H1 (cell line): Measurements from ENCODE around the gene COL5A2. TPM values are rescaled to one million over a fixed set of nuclear protein-coding genes. Genes with fewer than 3 reads are reported as not detected.

Experiments used
- CTCF ChIA-PET: fragments of 300-600 bp; sonication (Branson Sonifier 250); formaldehyde crosslinking; loops from one replicate; lab custom pipeline; 2021; ENCODE audit not compliant: partially characterized antibody; lab: Charles Lee
- POLR2A ChIA-PET: fragments of 300-600 bp; sonication (Branson Sonifier 250); formaldehyde crosslinking; loops from one replicate; lab custom pipeline; 2021; ENCODE audit warnings: inconsistent platforms; ENCODE audit not compliant: partially characterized antibody; lab: Charles Lee
- DNase-seq, 2 experiments: peaks; one replicate each; pipeline versions ENCODE4 v3.0.0 to v3.0.0-alpha.2; 2010 to 2022; ENCODE audit warnings: low spot score in 2 of 2, low read depth in 1 of 2, mixed read lengths in 1 of 2
- FAIRE-seq: peaks from 2 replicates; lab custom pipeline; 2011; peaks lifted over from hg19 to GRCh38; lab: Jason Lieb, UNC
- H2AFZ ChIP-seq: 2 replicates; pipeline ENCODE4 v1.8.1; 2012; ENCODE audit warnings: low read length, inconsistent platforms
- H2AK5ac ChIP-seq: 2 replicates; pipeline ENCODE4 v1.6.1; 2013; ENCODE audit warnings: low read depth, low read length
- H2BK120ac ChIP-seq: replicated peaks from 2 replicates; pipeline ENCODE3; 2013; ENCODE audit warnings: low read depth, low read length, inconsistent platforms
- H2BK12ac ChIP-seq: 2 replicates; pipeline ENCODE4 v1.6.1; 2013; ENCODE audit warnings: low read depth, low read length
- H2BK15ac ChIP-seq: 2 replicates; pipeline ENCODE4 v1.6.1; 2013; ENCODE audit warnings: low read length
- H2BK20ac ChIP-seq: 2 replicates; pipeline ENCODE4 v1.6.1; 2013; ENCODE audit warnings: low read length
- H2BK5ac ChIP-seq: 2 replicates; pipeline ENCODE4 v1.6.1; 2013; ENCODE audit warnings: low read depth, low read length
- H3K14ac ChIP-seq: 2 replicates; pipeline ENCODE4 v1.6.1; 2013; ENCODE audit warnings: inconsistent platforms; ENCODE audit not compliant: insufficient read length
- H3K18ac ChIP-seq: 2 replicates; pipeline ENCODE4 v1.6.1; 2013; ENCODE audit warnings: low read length; ENCODE audit errors: extremely low read depth
- H3K23ac ChIP-seq: 2 replicates; pipeline ENCODE4 v1.6.1; 2013; ENCODE audit warnings: inconsistent platforms; ENCODE audit not compliant: insufficient read length
- H3K23me2 ChIP-seq: 2 replicates; pipeline ENCODE4 v1.6.1; 2013; ENCODE audit warnings: low read depth, low read length
- H3K27ac ChIP-seq: 2 replicates; pipeline ENCODE4 v1.6.1; 2011; ENCODE audit warnings: low read depth, low read length, inconsistent platforms
- H3K27me3 ChIP-seq, 4 experiments: replicated peaks in 1 of 4; 1 replicate in 1 of 4; 2 replicates in 3 of 4; pipeline versions ENCODE4 v1.6.1 to v1.8.1; 2011 to 2013; ENCODE audit warnings: low read length in 3 of 4, mild to moderate bottlenecking in 3 of 4, inconsistent platforms in 2 of 4, mixed read lengths in 2 of 4, moderate library complexity in 1 of 4; ENCODE audit not compliant: control insufficient read depth in 3 of 4, insufficient read depth in 3 of 4; ENCODE audit errors: extremely low read depth in 1 of 4
- H3K36me3 ChIP-seq, 4 experiments: 2 replicates each; pipeline versions ENCODE4 v1.6.1 to v1.8.1; 2011 to 2013; ENCODE audit warnings: mild to moderate bottlenecking in 4 of 4, low read length in 3 of 4, moderate library complexity in 2 of 4, control low read depth in 1 of 4, inconsistent platforms in 1 of 4; ENCODE audit not compliant: insufficient read depth in 4 of 4, control insufficient read depth in 2 of 4
- H3K4ac ChIP-seq: replicated peaks from 2 replicates; pipeline ENCODE3; 2013; ENCODE audit warnings: low read length, low read depth, mixed read lengths, inconsistent platforms; ENCODE audit not compliant: insufficient read length
- H3K4me1 ChIP-seq, 4 experiments: replicated peaks in 1 of 4; 1 replicate in 1 of 4; 2 replicates in 3 of 4; pipeline versions ENCODE4 v1.6.1 to v1.8.1; 2011 to 2013; ENCODE audit warnings: low read length in 3 of 4, inconsistent platforms in 2 of 4, mixed read lengths in 1 of 4; ENCODE audit not compliant: insufficient read depth in 4 of 4, control insufficient read depth in 3 of 4
- H3K4me2 ChIP-seq, 2 experiments: 2 replicates each; pipeline versions ENCODE4 v1.6.1 to v1.8.1; 2011 to 2013; ENCODE audit warnings: low read depth in 2 of 2, low read length in 2 of 2, control low read depth in 1 of 2, inconsistent platforms in 1 of 2, mild to moderate bottlenecking in 1 of 2; ENCODE audit not compliant: insufficient read depth in 1 of 2
- H3K4me3 ChIP-seq, 4 experiments: fragments of 200-600, 300-600 bp in 1 of 4; sonication (generic), shearing (Covaris generic), sonication (Bioruptor Twin) in 1 of 4; 2 replicates each; pipeline versions ENCODE4 v1.5.1 to v1.8.1; 2011 to 2016; ENCODE audit warnings: low read length in 4 of 4, low read depth in 3 of 4, control low read depth in 2 of 4, inconsistent platforms in 2 of 4, mild to moderate bottlenecking in 2 of 4, mixed read lengths in 1 of 4, moderate library complexity in 1 of 4; ENCODE audit not compliant: insufficient read depth in 2 of 4; ENCODE audit errors: extremely low read depth in 1 of 4
- H3K56ac ChIP-seq: replicated peaks from 2 replicates; pipeline ENCODE3; 2013; ENCODE audit warnings: low read depth, mild to moderate bottlenecking, mixed read lengths, low read length, inconsistent platforms; ENCODE audit not compliant: insufficient read length
- H3K79me1 ChIP-seq: 2 replicates; pipeline ENCODE4 v1.6.1; 2013; ENCODE audit warnings: low read depth, low read length, control low read depth
- H3K79me2 ChIP-seq, 2 experiments: 2 replicates each; pipeline versions ENCODE4 v1.6.1 to v1.8.1; 2012 to 2013; ENCODE audit warnings: low read length in 2 of 2, mild to moderate bottlenecking in 2 of 2, inconsistent platforms in 1 of 2; ENCODE audit not compliant: insufficient read depth in 2 of 2, control insufficient read depth in 1 of 2
- H3K9ac ChIP-seq, 4 experiments: replicated peaks in 1 of 4; 1 replicate in 1 of 4; 2 replicates in 3 of 4; pipeline versions ENCODE4 v1.6.1 to v1.8.1; 2011 to 2013; ENCODE audit warnings: low read depth in 3 of 4, low read length in 3 of 4, control low read depth in 2 of 4, mild to moderate bottlenecking in 2 of 4, moderate library complexity in 2 of 4, inconsistent platforms in 1 of 4; ENCODE audit errors: extremely low read depth in 1 of 4
- H3K9me3 ChIP-seq, 2 experiments: 2 replicates each; pipeline versions ENCODE4 v1.6.1 to v1.8.1; 2012 to 2013; ENCODE audit warnings: mild to moderate bottlenecking in 2 of 2, moderate library complexity in 2 of 2, control low read depth in 1 of 2, inconsistent platforms in 1 of 2, low read depth in 1 of 2, low read length in 1 of 2, mixed read lengths in 1 of 2; ENCODE audit not compliant: insufficient read depth in 2 of 2
- H4K20me1 ChIP-seq, 2 experiments: replicated peaks in 1 of 2; 2 replicates each; pipeline versions ENCODE3 to v1.8.1; 2011 to 2013; ENCODE audit warnings: inconsistent platforms in 2 of 2, low read length in 2 of 2, mild to moderate bottlenecking in 1 of 2; ENCODE audit not compliant: insufficient read depth in 2 of 2, control insufficient read depth in 1 of 2
- H4K5ac ChIP-seq: 2 replicates; pipeline ENCODE4 v1.6.1; 2013; ENCODE audit warnings: low read length, low read depth, mixed read lengths, inconsistent platforms; ENCODE audit not compliant: insufficient read length
- H4K8ac ChIP-seq: 2 replicates; pipeline ENCODE4 v1.8.0; 2013; ENCODE audit warnings: mild to moderate bottlenecking, moderate library complexity, low read length, inconsistent platforms; ENCODE audit not compliant: insufficient read depth; ENCODE audit errors: extremely low read depth
- H4K91ac ChIP-seq: replicated peaks from 2 replicates; pipeline ENCODE3; 2013; ENCODE audit warnings: low read length, mixed read lengths, inconsistent platforms; ENCODE audit not compliant: insufficient read length
- ATF2 ChIP-seq: IDR thresholded peaks from 2 replicates; pipeline ENCODE4 v1.6.1; 2012; ENCODE audit warnings: low read length, inconsistent platforms
- BCL11A ChIP-seq, 2 experiments: IDR thresholded peaks; one replicate each; pipeline ENCODE4 v1.6.1; 2011; ENCODE audit warnings: low read depth in 2 of 2, low read length in 2 of 2, mild to moderate bottlenecking in 2 of 2
- CHD1 ChIP-seq: IDR thresholded peaks from 2 replicates; pipeline ENCODE4 v1.6.1; 2012; ENCODE audit warnings: low read depth, low read length, improper control_type of control experiment
- E2F6 ChIP-seq: IDR thresholded peaks from 2 replicates; pipeline ENCODE4 v1.6.1; 2012; ENCODE audit warnings: inconsistent platforms
- POLR2AphosphoS5 ChIP-seq: IDR thresholded peaks from 2 replicates; pipeline ENCODE4 v1.6.1; 2011; ENCODE audit warnings: low read depth, low read length
- RFX5 ChIP-seq: IDR thresholded peaks from 2 replicates; pipeline ENCODE4 v1.6.1; 2011; ENCODE audit warnings: low read depth, low read length, improper control_type of control experiment, borderline replicate concordance
- SP1 ChIP-seq: IDR thresholded peaks from 2 replicates; pipeline ENCODE4 v1.6.1; 2011; ENCODE audit warnings: low read depth, low read length
- SP2 ChIP-seq: IDR thresholded peaks from 2 replicates; pipeline ENCODE4 v1.6.1; 2012; ENCODE audit warnings: mild to moderate bottlenecking, low read length, inconsistent platforms
- SRF ChIP-seq: IDR thresholded peaks from 2 replicates; pipeline ENCODE4 v1.6.1; 2011; ENCODE audit warnings: mild to moderate bottlenecking, low read depth, low read length, moderate library complexity
- SUZ12 ChIP-seq: fragments of 200-600 bp; sonication (generic); IDR thresholded peaks from 2 replicates; pipeline ENCODE4 v1.6.1; 2012; ENCODE audit warnings: mild to moderate bottlenecking, inconsistent platforms, low read length, moderate library complexity, mixed read lengths
- TAF7 ChIP-seq: optimal IDR thresholded peaks from 2 replicates; pipeline ENCODE3; 2011; ENCODE audit warnings: low read depth, mild to moderate bottlenecking, inconsistent platforms, low read length, moderate library complexity, borderline replicate concordance
- TEAD4 ChIP-seq: IDR thresholded peaks from 2 replicates; pipeline ENCODE4 v1.6.1; 2012; ENCODE audit warnings: low read depth, low read length, inconsistent platforms, mixed read lengths
- WGBS, 2 experiments: shearing (Covaris generic) in 1 of 2; methylation state at CpG; one replicate each; pipeline versions ENCODE4 v1.1.6 to v1.1.7; 2013 to 2015; ENCODE audit warnings: low lambda C conversion rate in 2 of 2, mixed read lengths in 2 of 2, inconsistent platforms in 1 of 2, low coverage in 1 of 2, missing lambda C conversion rate in 1 of 2; ENCODE audit not compliant: insufficient replicate concordance in 2 of 2, insufficient coverage in 1 of 2, insufficient read length in 1 of 2; ENCODE audit errors: extremely low coverage in 1 of 2, missing lambda C conversion rate in 1 of 2; 5-methylcytosine and 5-hydroxymethylcytosine counted together
- polyA plus RNA-seq, 7 experiments: library from polyadenylated mRNA; depleted of rRNA in 3 of 7; stranded (reverse) in 5 of 7; unstranded in 2 of 7; fragments of >200 nt in 5 of 7; fragments of 200-250 nt in 2 of 7; gene quantifications; 1 replicate in 5 of 7; 2 replicates in 1 of 7; 4 replicates in 1 of 7; pipeline versions ENCODE4 v1.2.1 to v1.2.3, GENCODE V29; 2011 to 2013; ENCODE audit warnings: missing spikeins in 2 of 7, mixed read lengths in 2 of 7
- total RNA-seq: library from RNA; stranded (reverse); fragmentation: NEBNext Ultra II Directional; extraction: Animal tissue kit (Norgen Biotek cat#: 25700); gene quantifications from 2 replicates; pipeline ENCODE4 v1.2.1, GENCODE V29; 2021

The COL5A2 gene
- total and polyA plus RNA-seq, 2 of the 8 experiments (the other 6 are each of a cell fraction or from before 2014, with no cell fraction given) = 4.7 to 24.2 TPM

- H2BK12ac ChIP-seq = no peak overlapping the region
- no peak overlapping the region for H4K8ac ChIP-seq
- no peak overlapping the region for H3K4ac ChIP-seq
- no peak for FAIRE-seq
- H3K56ac ChIP-seq = no peak overlapping the region
- peaks cover 0 to 17% of the 10 kb centered on the region in 2 experiments; a peak in 1 of 4 replicates for H3K79me2 ChIP-seq
- no peak overlapping the region for H3K27ac ChIP-seq
- H3K4me2 ChIP-seq = peak overlapping the region; percentile 68 to 94; a peak in 3 of 4 replicates
- H2BK15ac ChIP-seq = no peak overlapping the region
- no peak overlapping the region for H4K5ac ChIP-seq
- peak overlapping the region in 2 of 4 experiments; percentile 63 to 71; a peak in 3 of 8 replicates for H3K4me3 ChIP-seq
- H3K14ac ChIP-seq = no peak overlapping the region
- no peak overlapping the region for H2BK120ac ChIP-seq
- POLR2A ChIA-PET = interaction anchor here (0.7 kb wide), 1 partner anchor 635 kb away, joined by 4 read pairs; no protein-coding TSS in a partner anchor
- no peak overlapping the region for H2BK5ac ChIP-seq
- peaks cover 6% of the 10 kb centered on the region for H3K23me2 ChIP-seq
- H2AK5ac ChIP-seq = no peak overlapping the region
- H3K27me3 ChIP-seq = no peaks in the 10 kb centered on the region
- H2AFZ ChIP-seq = no peak overlapping the region
- CTCF ChIA-PET = interaction anchor here (0.6 to 3.6 kb wide), 19 partner anchors 9 to 140 kb away, joined by 3 to 16 read pairs (median 4); no protein-coding TSS in a partner anchor
- H4K20me1 ChIP-seq = no peaks in the 10 kb centered on the region
- WGBS, 2 experiments = 30% methylated on average over 2 of the region's 2 CpGs; no CpG with 5 or more reads in 1 of the 2 experiments
- H4K91ac ChIP-seq = no peak overlapping the region
- H3K79me1 ChIP-seq = no peaks in the 10 kb centered on the region
- H3K36me3 ChIP-seq = no peaks in the 10 kb centered on the region
- no peak for DNase-seq
- H3K9me3 ChIP-seq = no peaks in the 10 kb centered on the region; a peak in 1 of 4 replicates
- no peaks in the 10 kb centered on the region; a peak in 3 of 7 replicates for H3K4me1 ChIP-seq
- H2BK20ac ChIP-seq = no peak overlapping the region
- H3K23ac ChIP-seq = no peak overlapping the region
- H3K18ac ChIP-seq = no peak overlapping the region
- H3K9ac ChIP-seq = no peak overlapping the region
- TF ChIP-seq TEAD4 = no peak
- TF ChIP-seq TAF7 = no peak
- TF ChIP-seq BCL11A (IDR thresholded peaks at IDR 0.05; ENCODE audit: low read depth in 2 of 2, low read length in 2 of 2) = no peak
- no peak for TF ChIP-seq SRF
- no peak for TF ChIP-seq POLR2AphosphoS5
- no peak for TF ChIP-seq CHD1
- TF ChIP-seq SP2 = no peak
- no peak for TF ChIP-seq SUZ12
- no peak for TF ChIP-seq ATF2
- TF ChIP-seq SP1 = no peak
- no peak for TF ChIP-seq E2F6
- no peak for TF ChIP-seq RFX5
Observed at GRCh38 chr2:189178054-189178453, 1.5 kb downstream of the COL5A2 start.
